HepG2 (cell line): ENCODE data around the gene ZDHHC7. TPM values are rescaled to one million over a fixed set of nuclear protein-coding genes. Genes with fewer than 3 reads are reported as not detected.

Experiments used
- CCAR2 ChIP-seq: fragments of 200-400 bp; formaldehyde crosslinking; optimal IDR thresholded peaks from 2 replicates; pipeline ENCODE3; 2018; ENCODE audit warnings: low read depth, mild to moderate bottlenecking, low read length, moderate library complexity
- HNF4G ChIP-seq, 2 experiments: sonication (generic) in 1 of 2; formaldehyde crosslinking in 1 of 2; IDR thresholded peaks; 2 replicates each; pipeline versions ENCODE4 v1.4.0 to v1.6.1; 2011 to 2020; ENCODE audit warnings: borderline replicate concordance in 2 of 2, low read depth in 2 of 2, mild to moderate bottlenecking in 2 of 2, low read length in 1 of 2, missing genetic modification reagents in 1 of 2, moderate library complexity in 1 of 2
- MAZ ChIP-seq, 2 experiments: sonication (generic) in 1 of 2; formaldehyde crosslinking in 1 of 2; IDR thresholded peaks; 2 replicates each; pipeline versions ENCODE4 v1.5.0 to v1.6.1; 2012 to 2020; ENCODE audit warnings: low read depth in 2 of 2, mild to moderate bottlenecking in 2 of 2, borderline replicate concordance in 1 of 2, improper control_type of control experiment in 1 of 2, low read length in 1 of 2, missing genetic modification reagents in 1 of 2, moderate library complexity in 1 of 2
- RCOR2 ChIP-seq: IDR thresholded peaks from 2 replicates; pipeline ENCODE4 v1.6.1; 2016; ENCODE audit warnings: missing biosample characterization, missing genetic modification reagents
- TARDBP ChIP-seq: sonication (generic); formaldehyde crosslinking; IDR thresholded peaks from 2 replicates; pipeline ENCODE4 v1.8.0; 2022; ENCODE audit warnings: mild to moderate bottlenecking, missing genetic modification reagents
- ZNF224 ChIP-seq: sonication (generic); formaldehyde crosslinking; IDR thresholded peaks from 2 replicates; pipeline ENCODE4 v1.5.0; 2020; ENCODE audit warnings: mild to moderate bottlenecking, missing genetic modification reagents
- ZNF44 ChIP-seq: sonication (generic); formaldehyde crosslinking; IDR thresholded peaks from 2 replicates; pipeline ENCODE4 v1.5.1; 2020; ENCODE audit warnings: mild to moderate bottlenecking, missing genetic modification reagents
- ZNF510 ChIP-seq: sonication (generic); formaldehyde crosslinking; IDR thresholded peaks from 2 replicates; pipeline ENCODE4 v1.4.0; 2020; ENCODE audit warnings: low read depth, mild to moderate bottlenecking, missing genetic modification reagents
- ZNF670 ChIP-seq: sonication (generic); formaldehyde crosslinking; IDR thresholded peaks from 2 replicates; pipeline ENCODE4 v1.8.0; 2022; ENCODE audit warnings: mild to moderate bottlenecking, missing genetic modification reagents, borderline replicate concordance
- ZNF713 ChIP-seq: sonication (generic); formaldehyde crosslinking; IDR thresholded peaks from 2 replicates; pipeline ENCODE4 v1.4.0; 2020; ENCODE audit warnings: mild to moderate bottlenecking, missing genetic modification reagents
- ZNF891 ChIP-seq: sonication (generic); formaldehyde crosslinking; IDR thresholded peaks from 2 replicates; pipeline ENCODE4 v1.5.0; 2020; ENCODE audit warnings: mild to moderate bottlenecking, missing genetic modification reagents
- polyA plus RNA-seq, 8 experiments: library from polyadenylated mRNA; depleted of rRNA in 3 of 8; stranded (reverse) in 7 of 8; unstranded in 1 of 8; fragments of >200 nt; fragmentation: Illumina TruSeq in 4 of 8; extraction: Trizol in 4 of 8; gene quantifications; 2 replicates each; pipeline versions ENCODE4 v1.2.1 to v1.2.3, GENCODE V29; 2011 to 2016; ENCODE audit warnings: low read depth in 4 of 8, missing spikeins in 1 of 8, mixed read lengths in 1 of 8; ENCODE audit not compliant: insufficient read depth in 1 of 8
- total RNA-seq, 5 experiments: library from RNA; depleted of rRNA; stranded (reverse); fragments of >200 nt; fragmentation: Illumina TruSeq; extraction: Trizol; gene quantifications; 2 replicates each; pipeline ENCODE4 v1.2.3, GENCODE V29; 2016; ENCODE audit warnings: low read depth in 1 of 5
- TF ChIP-seq, protein P1 (sequence below), 2 experiments: IDR thresholded peaks; 2 replicates each; pipeline ENCODE4 v1.6.1; 2011 to 2012; ENCODE audit warnings: low read length in 2 of 2, borderline replicate concordance in 1 of 2, low read depth in 1 of 2, mild to moderate bottlenecking in 1 of 2, moderate library complexity in 1 of 2
- TF ChIP-seq, protein P2 (sequence below): sonication (generic); formaldehyde crosslinking; IDR thresholded peaks from 2 replicates; pipeline ENCODE4 v1.4.0; 2020; ENCODE audit warnings: missing genetic modification reagents, borderline replicate concordance
- TF ChIP-seq, protein P3 (sequence below): sonication (generic); formaldehyde crosslinking; IDR thresholded peaks from 2 replicates; pipeline ENCODE4 v1.4.0; 2020; ENCODE audit warnings: missing genetic modification reagents, mild to moderate bottlenecking, borderline replicate concordance
- TF ChIP-seq, protein P4 (sequence below): sonication (generic); formaldehyde crosslinking; IDR thresholded peaks from 2 replicates; pipeline ENCODE4 v1.5.1; 2020; ENCODE audit warnings: missing genetic modification reagents, mild to moderate bottlenecking, borderline replicate concordance

ZDHHC7 gene
- total and polyA plus RNA-seq, 2 of the 13 experiments (the other 11 are each of a cell fraction or from before 2014, with no cell fraction given), result 46.8 to 67.6 TPM

DNA sequence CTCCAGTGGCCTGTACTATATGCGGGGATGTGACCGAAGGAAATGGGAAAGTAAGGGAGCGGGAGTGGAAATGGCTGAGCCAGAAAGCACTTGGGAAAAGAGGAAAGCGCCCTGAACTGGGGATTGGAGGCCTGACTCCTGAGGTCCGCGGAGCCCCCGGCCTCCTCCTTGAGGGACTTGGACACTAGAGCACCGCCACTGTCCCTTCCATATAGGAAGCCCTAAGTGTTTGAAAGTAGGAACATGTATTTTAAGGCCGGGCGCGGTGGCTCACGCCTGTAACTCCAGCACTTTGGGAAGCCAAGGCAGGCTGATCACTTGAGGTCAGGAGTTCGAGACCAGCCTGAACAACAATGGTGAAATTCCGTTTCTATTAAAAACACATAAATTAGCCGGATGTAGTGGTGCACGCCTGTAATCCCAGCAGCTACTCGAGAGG lies 530 bp upstream of the ZDHHC7 start (continued):
- TF ChIP-seq, protein P1, sequence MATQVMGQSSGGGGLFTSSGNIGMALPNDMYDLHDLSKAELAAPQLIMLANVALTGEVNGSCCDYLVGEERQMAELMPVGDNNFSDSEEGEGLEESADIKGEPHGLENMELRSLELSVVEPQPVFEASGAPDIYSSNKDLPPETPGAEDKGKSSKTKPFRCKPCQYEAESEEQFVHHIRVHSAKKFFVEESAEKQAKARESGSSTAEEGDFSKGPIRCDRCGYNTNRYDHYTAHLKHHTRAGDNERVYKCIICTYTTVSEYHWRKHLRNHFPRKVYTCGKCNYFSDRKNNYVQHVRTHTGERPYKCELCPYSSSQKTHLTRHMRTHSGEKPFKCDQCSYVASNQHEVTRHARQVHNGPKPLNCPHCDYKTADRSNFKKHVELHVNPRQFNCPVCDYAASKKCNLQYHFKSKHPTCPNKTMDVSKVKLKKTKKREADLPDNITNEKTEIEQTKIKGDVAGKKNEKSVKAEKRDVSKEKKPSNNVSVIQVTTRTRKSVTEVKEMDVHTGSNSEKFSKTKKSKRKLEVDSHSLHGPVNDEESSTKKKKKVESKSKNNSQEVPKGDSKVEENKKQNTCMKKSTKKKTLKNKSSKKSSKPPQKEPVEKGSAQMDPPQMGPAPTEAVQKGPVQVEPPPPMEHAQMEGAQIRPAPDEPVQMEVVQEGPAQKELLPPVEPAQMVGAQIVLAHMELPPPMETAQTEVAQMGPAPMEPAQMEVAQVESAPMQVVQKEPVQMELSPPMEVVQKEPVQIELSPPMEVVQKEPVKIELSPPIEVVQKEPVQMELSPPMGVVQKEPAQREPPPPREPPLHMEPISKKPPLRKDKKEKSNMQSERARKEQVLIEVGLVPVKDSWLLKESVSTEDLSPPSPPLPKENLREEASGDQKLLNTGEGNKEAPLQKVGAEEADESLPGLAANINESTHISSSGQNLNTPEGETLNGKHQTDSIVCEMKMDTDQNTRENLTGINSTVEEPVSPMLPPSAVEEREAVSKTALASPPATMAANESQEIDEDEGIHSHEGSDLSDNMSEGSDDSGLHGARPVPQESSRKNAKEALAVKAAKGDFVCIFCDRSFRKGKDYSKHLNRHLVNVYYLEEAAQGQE (IDR thresholded peaks at IDR 0.05; ENCODE audit: borderline replicate concordance in 1 of 2, low read depth in 1 of 2, low read length in 2 of 2), result 0 out of 4 replicates have a peak, but pooled peaks of 1 of the 2 experiments have one; percentile 5
- TF ChIP-seq TARDBP (CRISPR knock-in tag) (0 out of 2 replicates have a peak, but pooled peaks have one; percentile 11), ZNF224 (CRISPR knock-in tag) (peak; percentile 73; the same call in 1 of the 2 replicates), ZNF713 (0 out of 2 replicates have a peak, but pooled peaks have one; percentile 22), MAZ (IDR thresholded peaks at IDR 0.05; ENCODE audit: borderline replicate concordance, low read depth, low read length) (0 out of 2 replicates have a peak, but pooled peaks have one; percentile 38), MAZ (CRISPR knock-in tag; IDR thresholded peaks at IDR 0.05; ENCODE audit: low read depth) (no peak), ZNF510 (CRISPR knock-in tag) (0 out of 2 replicates have a peak, but pooled peaks have one; percentile 9), CCAR2 (no peak), HNF4G (IDR thresholded peaks at IDR 0.05; ENCODE audit: borderline replicate concordance, low read depth, low read length) (no peak), HNF4G (CRISPR knock-in tag; IDR thresholded peaks at IDR 0.05; ENCODE audit: borderline replicate concordance, low read depth) (no peak), ZNF670 (CRISPR knock-in tag) (0 out of 2 replicates have a peak, but pooled peaks have one; percentile 25), RCOR2 (no peak), ZNF44 (CRISPR knock-in tag) (peak; percentile 7; the same call in 1 of the 2 replicates), ZNF891 (CRISPR knock-in tag) (peak; percentile 52; the same call in 1 of the 2 replicates)
- TF ChIP-seq, protein P2, sequence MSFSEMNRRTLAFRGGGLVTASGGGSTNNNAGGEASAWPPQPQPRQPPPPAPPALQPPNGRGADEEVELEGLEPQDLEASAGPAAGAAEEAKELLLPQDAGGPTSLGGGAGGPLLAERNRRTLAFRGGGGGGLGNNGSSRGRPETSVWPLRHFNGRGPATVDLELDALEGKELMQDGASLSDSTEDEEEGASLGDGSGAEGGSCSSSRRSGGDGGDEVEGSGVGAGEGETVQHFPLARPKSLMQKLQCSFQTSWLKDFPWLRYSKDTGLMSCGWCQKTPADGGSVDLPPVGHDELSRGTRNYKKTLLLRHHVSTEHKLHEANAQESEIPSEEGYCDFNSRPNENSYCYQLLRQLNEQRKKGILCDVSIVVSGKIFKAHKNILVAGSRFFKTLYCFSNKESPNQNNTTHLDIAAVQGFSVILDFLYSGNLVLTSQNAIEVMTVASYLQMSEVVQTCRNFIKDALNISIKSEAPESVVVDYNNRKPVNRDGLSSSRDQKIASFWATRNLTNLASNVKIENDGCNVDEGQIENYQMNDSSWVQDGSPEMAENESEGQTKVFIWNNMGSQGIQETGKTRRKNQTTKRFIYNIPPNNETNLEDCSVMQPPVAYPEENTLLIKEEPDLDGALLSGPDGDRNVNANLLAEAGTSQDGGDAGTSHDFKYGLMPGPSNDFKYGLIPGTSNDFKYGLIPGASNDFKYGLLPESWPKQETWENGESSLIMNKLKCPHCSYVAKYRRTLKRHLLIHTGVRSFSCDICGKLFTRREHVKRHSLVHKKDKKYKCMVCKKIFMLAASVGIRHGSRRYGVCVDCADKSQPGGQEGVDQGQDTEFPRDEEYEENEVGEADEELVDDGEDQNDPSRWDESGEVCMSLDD (CRISPR knock-in tag), result no peak
- TF ChIP-seq, protein P3, sequence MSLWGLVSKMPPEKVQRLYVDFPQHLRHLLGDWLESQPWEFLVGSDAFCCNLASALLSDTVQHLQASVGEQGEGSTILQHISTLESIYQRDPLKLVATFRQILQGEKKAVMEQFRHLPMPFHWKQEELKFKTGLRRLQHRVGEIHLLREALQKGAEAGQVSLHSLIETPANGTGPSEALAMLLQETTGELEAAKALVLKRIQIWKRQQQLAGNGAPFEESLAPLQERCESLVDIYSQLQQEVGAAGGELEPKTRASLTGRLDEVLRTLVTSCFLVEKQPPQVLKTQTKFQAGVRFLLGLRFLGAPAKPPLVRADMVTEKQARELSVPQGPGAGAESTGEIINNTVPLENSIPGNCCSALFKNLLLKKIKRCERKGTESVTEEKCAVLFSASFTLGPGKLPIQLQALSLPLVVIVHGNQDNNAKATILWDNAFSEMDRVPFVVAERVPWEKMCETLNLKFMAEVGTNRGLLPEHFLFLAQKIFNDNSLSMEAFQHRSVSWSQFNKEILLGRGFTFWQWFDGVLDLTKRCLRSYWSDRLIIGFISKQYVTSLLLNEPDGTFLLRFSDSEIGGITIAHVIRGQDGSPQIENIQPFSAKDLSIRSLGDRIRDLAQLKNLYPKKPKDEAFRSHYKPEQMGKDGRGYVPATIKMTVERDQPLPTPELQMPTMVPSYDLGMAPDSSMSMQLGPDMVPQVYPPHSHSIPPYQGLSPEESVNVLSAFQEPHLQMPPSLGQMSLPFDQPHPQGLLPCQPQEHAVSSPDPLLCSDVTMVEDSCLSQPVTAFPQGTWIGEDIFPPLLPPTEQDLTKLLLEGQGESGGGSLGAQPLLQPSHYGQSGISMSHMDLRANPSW (CRISPR knock-in tag), result 0 out of 2 replicates have a peak, but pooled peaks have one; percentile 10
- TF ChIP-seq, protein P4, sequence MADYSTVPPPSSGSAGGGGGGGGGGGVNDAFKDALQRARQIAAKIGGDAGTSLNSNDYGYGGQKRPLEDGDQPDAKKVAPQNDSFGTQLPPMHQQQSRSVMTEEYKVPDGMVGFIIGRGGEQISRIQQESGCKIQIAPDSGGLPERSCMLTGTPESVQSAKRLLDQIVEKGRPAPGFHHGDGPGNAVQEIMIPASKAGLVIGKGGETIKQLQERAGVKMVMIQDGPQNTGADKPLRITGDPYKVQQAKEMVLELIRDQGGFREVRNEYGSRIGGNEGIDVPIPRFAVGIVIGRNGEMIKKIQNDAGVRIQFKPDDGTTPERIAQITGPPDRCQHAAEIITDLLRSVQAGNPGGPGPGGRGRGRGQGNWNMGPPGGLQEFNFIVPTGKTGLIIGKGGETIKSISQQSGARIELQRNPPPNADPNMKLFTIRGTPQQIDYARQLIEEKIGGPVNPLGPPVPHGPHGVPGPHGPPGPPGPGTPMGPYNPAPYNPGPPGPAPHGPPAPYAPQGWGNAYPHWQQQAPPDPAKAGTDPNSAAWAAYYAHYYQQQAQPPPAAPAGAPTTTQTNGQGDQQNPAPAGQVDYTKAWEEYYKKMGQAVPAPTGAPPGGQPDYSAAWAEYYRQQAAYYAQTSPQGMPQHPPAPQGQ, result 0 out of 2 replicates have a peak, but pooled peaks have one; percentile 54
